Skeletal muscle tissue (tissue), 4 donors: ENCODE data around the gene GPRIN3. TPM values are rescaled to one million over a fixed set of nuclear protein-coding genes. Genes with fewer than 3 reads are reported as not detected.

Source experiments
- H3K27ac ChIP-seq: one replicate; pipeline ENCODE4 v1.7.0; 2013; ENCODE audit warnings: mild to moderate bottlenecking, low read depth, low read length, inconsistent platforms
- H3K27me3 ChIP-seq, 3 donors: one replicate each; pipeline ENCODE4 v1.7.0; 2013; ENCODE audit warnings: low read length in 3 of 3; ENCODE audit not compliant: control insufficient read depth in 3 of 3, insufficient read depth in 3 of 3
- H3K36me3 ChIP-seq, 3 donors: one replicate each; pipeline ENCODE4 v1.7.0; 2013; ENCODE audit warnings: low read length in 3 of 3; ENCODE audit not compliant: control insufficient read depth in 3 of 3, insufficient read depth in 3 of 3
- H3K4me1 ChIP-seq, 3 donors: one replicate each; pipeline ENCODE4 v1.7.0; 2013; ENCODE audit warnings: low read length in 3 of 3, mild to moderate bottlenecking in 3 of 3; ENCODE audit not compliant: control insufficient read depth in 3 of 3, insufficient read depth in 3 of 3
- H3K4me3 ChIP-seq, 3 donors: one replicate each; pipeline ENCODE4 v1.7.0; 2013; ENCODE audit warnings: low read length in 3 of 3
- H3K9ac ChIP-seq, 3 donors: one replicate each; pipeline ENCODE4 v1.7.0; 2013; ENCODE audit warnings: low read length in 3 of 3, mild to moderate bottlenecking in 3 of 3, moderate library complexity in 2 of 3, low read depth in 1 of 3
- H3K9me3 ChIP-seq, 3 donors: one replicate each; pipeline ENCODE4 v1.7.0; 2013; ENCODE audit warnings: low read length in 3 of 3; ENCODE audit not compliant: control insufficient read depth in 3 of 3
- total RNA-seq: library from RNA; depleted of rRNA; stranded (reverse); fragments of >200 nt; gene quantifications from one replicate; pipeline ENCODE4 v1.2.3, GENCODE V29; 2014
- donor health status: Osteomylitis.

GPRIN3 gene
- total RNA-seq, 1 donor from 2014 or later: 3.7 TPM

DNA sequence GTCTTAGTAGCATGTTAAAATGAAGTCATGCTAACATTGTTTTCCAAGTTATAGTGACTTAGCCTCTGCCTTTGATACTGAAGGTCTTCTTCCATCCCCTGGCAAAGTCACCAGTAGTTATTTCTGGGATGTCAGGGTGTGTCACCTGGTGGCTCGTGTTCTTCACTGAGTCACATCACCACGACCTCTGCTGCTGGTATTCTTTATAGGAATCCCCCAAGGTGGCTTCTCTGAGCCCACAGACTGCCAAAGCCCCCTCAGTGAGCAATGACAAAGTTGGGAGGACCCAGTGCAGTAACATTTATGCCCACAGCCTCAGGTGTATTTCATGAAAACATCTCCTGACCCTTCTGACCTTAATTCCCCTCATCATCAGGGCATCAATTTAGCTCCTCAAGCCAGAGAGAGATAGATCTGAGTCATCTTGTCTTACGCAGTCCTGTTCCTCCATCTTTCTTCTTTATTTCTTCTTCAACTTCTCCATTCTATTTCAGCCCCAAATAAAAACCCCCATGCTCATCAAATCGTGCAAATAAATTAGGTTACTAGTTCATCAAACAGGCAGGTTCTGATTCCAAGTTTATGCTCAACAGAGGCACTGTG, 29.3 kb upstream of the GPRIN3 start:
- Histone ChIP-seq H3K9me3 (no peaks in the 10 kb centered on the region), H3K4me3 (no peak overlapping the region), H3K27ac (no peak overlapping the region), H3K9ac (no peak overlapping the region), H3K4me1 (no peaks in the 10 kb centered on the region), H3K36me3 (no peaks in the 10 kb centered on the region), H3K27me3 (no peaks in the 10 kb centered on the region)

DNA sequence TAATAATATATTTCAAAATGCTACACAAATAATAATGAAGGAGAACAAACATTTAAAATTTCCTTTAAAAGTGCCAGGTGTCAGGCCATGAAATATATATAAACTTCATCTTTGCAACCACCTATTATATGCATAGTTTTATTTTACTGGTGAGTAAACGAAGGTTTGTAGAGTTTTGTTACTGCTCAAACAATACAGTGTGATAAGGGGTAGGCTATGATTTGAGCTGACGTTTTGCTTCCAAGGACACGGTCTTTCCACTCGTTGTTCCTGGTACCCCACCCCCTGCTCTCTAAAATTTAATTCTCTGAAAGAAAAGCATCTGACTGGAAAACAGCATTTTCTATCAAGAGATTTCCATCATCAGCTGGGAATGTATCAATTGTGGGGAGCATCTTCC, 27.2 kb upstream of the GPRIN3 start:
- H3K4me3 ChIP-seq: no peak overlapping the region
- no peaks in the 10 kb centered on the region for H3K27me3 ChIP-seq
- H3K4me1 ChIP-seq: no peaks in the 10 kb centered on the region
- no peak overlapping the region for H3K9ac ChIP-seq
- H3K9me3 ChIP-seq: no peaks in the 10 kb centered on the region
- no peaks in the 10 kb centered on the region for H3K36me3 ChIP-seq
- no peak overlapping the region for H3K27ac ChIP-seq

DNA sequence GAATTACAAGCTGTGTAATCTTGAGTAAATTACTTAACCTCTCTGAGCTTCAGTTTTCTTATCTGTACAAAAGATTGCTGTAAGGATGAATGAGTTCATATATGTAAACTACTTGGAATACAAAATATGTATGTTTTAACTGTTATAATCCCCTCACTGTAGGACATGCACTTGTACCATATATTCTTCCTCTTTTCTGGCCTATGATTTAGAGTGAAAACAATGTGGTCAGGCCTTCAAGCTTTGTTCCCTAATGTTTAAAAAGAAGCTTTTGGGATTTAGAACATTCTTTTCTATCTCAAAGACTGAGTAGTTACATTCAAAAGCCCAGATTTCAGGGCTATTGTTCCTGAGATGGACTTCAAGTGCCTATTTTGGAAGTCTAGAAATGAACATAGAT, 26.7 kb upstream of the GPRIN3 start:
- Histone ChIP-seq H3K4me1 (no peaks in the 10 kb centered on the region), H3K27ac (no peak overlapping the region), H3K9me3 (no peaks in the 10 kb centered on the region), H3K27me3 (no peaks in the 10 kb centered on the region), H3K4me3 (no peak overlapping the region), H3K36me3 (no peaks in the 10 kb centered on the region), H3K9ac (no peak overlapping the region)

DNA sequence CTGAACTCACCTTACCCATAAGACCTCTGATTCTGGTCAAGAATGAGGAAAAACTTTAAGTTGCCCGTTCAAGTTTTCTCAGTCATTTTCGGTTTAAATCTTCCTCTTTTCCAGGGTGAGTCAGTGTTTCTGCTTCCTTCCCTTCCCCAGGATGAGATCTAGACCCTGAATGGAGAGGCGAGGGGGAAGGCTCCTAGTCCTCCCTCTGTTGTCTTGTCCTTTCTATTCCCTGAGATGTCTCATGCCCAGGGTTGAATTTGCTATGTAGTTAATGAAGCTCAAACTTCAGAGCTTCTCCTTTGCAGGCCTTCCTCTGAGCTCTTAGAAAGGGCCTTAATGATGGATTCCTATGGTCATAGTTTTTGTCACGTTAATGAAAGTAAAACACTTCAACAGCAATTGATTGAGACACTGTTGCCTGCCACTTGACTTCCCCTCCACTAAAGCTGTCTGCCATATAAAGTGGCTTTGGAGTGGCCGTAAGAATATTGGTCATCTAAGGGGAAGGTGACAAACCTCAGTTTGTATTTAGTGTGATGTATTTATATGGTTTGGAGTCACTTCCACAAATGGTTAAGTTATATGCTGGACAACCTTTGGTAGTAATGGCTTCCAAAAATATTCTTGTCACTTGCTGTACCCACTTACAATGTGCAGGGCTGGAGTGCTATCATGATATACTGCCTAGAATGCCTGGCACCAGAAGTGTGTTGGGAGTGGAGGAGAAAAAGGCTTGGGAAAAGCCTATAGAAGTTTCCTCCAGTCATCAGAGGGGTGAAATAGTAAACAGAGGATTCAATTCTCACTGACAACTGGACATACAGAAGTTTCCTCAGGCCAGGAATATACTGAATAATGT, 24.3 kb upstream of the GPRIN3 start:
- H3K4me3 ChIP-seq: no peak overlapping the region
- no peaks in the 10 kb centered on the region for H3K4me1 ChIP-seq
- no peak overlapping the region for H3K27ac ChIP-seq
- peaks cover 0 to 1% (median 0%) of the 10 kb centered on the region in 3 donors for H3K9me3 ChIP-seq
- H3K27me3 ChIP-seq: no peaks in the 10 kb centered on the region
- no peak overlapping the region for H3K9ac ChIP-seq
- no peaks in the 10 kb centered on the region for H3K36me3 ChIP-seq

DNA sequence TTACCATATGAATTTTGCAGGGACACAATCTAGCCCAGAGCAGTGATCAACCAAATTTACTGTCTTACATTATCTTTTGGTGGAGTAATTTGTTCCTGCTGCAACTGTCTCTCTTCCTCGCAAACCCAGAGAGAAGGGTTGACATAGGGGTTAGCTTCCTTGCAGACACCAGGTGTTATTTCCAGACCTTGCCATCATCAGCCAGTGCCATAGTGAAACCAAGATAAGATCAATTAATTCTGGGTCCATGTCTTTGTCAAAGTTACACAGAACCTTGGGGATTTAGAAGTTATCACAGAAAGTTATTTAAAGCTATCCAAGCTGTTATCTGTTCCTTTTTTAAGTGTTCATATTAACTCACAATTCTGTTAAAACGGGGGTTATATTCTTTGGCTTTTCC, 23.6 kb upstream of the GPRIN3 start:
- Histone ChIP-seq H3K4me1 (no peaks in the 10 kb centered on the region), H3K27me3 (no peaks in the 10 kb centered on the region), H3K4me3 (no peak overlapping the region), H3K36me3 (no peaks in the 10 kb centered on the region), H3K27ac (no peak overlapping the region), H3K9ac (no peak overlapping the region), H3K9me3 (peaks cover 0 to 1% (median 0%) of the 10 kb centered on the region in 3 donors)

DNA sequence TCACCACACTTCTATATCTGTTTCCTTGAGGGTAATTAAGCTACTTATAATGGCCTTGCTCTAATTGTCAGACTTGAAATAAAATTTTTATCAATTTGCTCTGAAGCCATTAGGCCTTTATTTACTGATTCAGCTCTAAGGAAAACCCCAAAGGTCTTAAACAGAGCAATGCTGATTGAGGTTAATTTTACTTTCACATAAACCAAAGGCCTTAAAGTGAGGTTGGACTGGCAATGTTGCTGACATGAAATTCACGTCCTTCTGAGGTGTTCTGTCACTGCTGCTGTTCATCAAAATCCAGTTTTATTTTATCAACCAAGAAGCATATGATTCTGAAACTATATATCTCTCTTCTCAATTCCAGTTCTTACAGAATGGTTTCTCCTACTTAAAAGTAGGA, 21.7 kb upstream of the GPRIN3 start:
- Histone ChIP-seq H3K4me1 (no peaks in the 10 kb centered on the region), H3K9ac (no peak overlapping the region)

DNA sequence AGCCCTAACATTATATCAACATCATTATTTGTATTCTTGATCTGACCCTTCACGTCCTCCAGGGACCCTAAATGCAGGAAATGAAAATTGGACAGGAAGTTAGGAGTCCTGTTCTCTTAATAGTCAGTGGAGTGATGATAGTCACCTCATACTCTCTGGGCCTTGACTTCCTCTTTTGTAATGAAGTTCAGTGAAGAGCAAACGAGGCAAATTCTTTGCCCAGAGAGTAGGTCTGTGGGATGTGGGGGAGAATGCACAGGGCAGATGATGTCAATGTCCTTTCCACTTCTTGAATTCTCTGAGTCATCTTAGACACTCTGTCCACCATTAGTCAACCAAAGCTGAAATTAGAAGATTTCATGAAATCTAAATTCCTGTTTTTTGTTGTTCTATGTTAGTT, 17.1 kb upstream of the GPRIN3 start:
- H3K4me1 ChIP-seq: no peaks in the 10 kb centered on the region
- no peak overlapping the region for H3K27ac ChIP-seq
- H3K4me3 ChIP-seq: no peak overlapping the region
- H3K27me3 ChIP-seq: no peaks in the 10 kb centered on the region
- H3K9ac ChIP-seq: no peak overlapping the region
- H3K9me3 ChIP-seq: peaks cover 0 to 1% (median 0%) of the 10 kb centered on the region in 3 donors
- H3K36me3 ChIP-seq: no peaks in the 10 kb centered on the region

More for the DNA sequence above, 21.7 kb upstream of the GPRIN3 start:
- no peak overlapping the region for H3K4me3 ChIP-seq
- peaks cover 0 to 1% (median 0%) of the 10 kb centered on the region in 3 donors for H3K9me3 ChIP-seq
- no peak overlapping the region for H3K27ac ChIP-seq
- H3K27me3 ChIP-seq: no peaks in the 10 kb centered on the region
- H3K36me3 ChIP-seq: no peaks in the 10 kb centered on the region

DNA sequence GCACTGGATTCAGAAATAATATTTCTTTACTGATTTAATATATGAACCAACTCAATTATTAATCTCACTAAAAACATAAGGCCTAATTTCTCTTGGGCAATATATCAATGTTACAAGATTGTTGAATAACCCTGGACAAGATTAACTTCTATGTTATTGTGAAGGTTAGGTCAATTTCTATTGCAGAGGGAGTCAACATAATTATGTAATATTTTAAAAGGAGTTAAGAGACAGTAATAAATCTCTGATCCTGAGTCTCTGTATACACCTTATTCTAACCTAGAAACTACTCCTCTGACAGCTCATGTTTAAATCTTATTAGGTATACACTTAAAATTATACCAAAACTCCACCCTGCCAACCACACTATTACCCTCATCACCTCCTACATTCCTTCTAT, 15.1 kb upstream of the GPRIN3 start:
- H3K27me3 ChIP-seq: no peaks in the 10 kb centered on the region
- H3K9me3 ChIP-seq: peaks cover 0 to under 1% (median 0%) of the 10 kb centered on the region in 3 donors
- H3K36me3 ChIP-seq: no peaks in the 10 kb centered on the region
- no peak overlapping the region for H3K4me3 ChIP-seq
- no peak overlapping the region for H3K9ac ChIP-seq
- H3K27ac ChIP-seq: no peak overlapping the region
- no peaks in the 10 kb centered on the region for H3K4me1 ChIP-seq

DNA sequence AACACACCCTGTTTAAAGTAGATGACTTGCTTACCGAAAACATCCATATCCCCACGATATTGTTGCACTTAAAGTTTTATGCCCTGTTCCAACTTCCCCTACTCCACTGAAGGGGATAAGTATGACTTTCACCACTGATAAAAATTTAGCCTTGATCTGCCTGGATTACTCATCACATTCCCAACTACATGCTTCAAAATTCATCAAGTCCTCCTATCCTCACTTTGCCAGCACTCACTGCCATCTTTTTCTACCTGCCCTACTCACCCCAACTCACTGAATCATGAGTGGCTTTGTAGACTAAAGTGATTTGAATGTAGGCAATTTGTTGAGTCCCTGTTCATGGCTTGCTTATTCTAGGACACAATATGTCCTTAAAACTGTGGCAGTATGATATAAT, 12.2 kb upstream of the GPRIN3 start:
- Histone ChIP-seq H3K27me3 (no peaks in the 10 kb centered on the region), H3K9ac (no peak overlapping the region), H3K27ac (no peak overlapping the region), H3K36me3 (no peaks in the 10 kb centered on the region), H3K9me3 (no peaks in the 10 kb centered on the region), H3K4me1 (no peaks in the 10 kb centered on the region), H3K4me3 (no peak overlapping the region)

DNA sequence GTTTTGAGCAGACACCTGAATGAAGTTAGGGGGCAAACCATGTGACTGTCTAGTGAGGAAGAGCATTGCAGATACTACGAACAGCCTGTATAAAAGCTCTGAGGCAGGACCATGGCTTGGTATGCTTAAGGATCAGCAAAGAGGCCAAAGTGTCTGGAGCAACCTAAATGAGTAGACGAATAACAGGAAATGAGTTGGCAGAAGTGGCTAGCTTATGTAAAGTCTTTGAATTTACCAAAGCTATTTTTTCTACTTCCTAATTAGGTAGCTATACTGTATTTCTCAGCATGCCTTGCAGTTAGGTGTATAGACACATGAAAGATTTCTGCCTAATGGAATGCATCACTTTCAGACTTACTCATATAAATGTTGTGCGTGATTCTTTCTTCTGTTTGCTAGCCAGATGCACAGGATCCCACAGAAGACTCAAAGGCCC, 9.3 kb upstream of the GPRIN3 start:
- no peaks in the 10 kb centered on the region for H3K4me1 ChIP-seq
- H3K36me3 ChIP-seq: no peaks in the 10 kb centered on the region
- H3K9me3 ChIP-seq: no peaks in the 10 kb centered on the region
- H3K27ac ChIP-seq: no peak overlapping the region
- no peak overlapping the region for H3K9ac ChIP-seq
- H3K4me3 ChIP-seq: no peak overlapping the region
- H3K27me3 ChIP-seq: no peaks in the 10 kb centered on the region
